ENCODE measurements around the gene LAMC1. TPM values are rescaled to one million over a fixed set of nuclear protein-coding genes. Genes with fewer than 3 reads are reported as not detected.

LAMC1 gene
- total RNA-seq, 1 experiment from 2014 or later, result 95.5 TPM

DNA sequence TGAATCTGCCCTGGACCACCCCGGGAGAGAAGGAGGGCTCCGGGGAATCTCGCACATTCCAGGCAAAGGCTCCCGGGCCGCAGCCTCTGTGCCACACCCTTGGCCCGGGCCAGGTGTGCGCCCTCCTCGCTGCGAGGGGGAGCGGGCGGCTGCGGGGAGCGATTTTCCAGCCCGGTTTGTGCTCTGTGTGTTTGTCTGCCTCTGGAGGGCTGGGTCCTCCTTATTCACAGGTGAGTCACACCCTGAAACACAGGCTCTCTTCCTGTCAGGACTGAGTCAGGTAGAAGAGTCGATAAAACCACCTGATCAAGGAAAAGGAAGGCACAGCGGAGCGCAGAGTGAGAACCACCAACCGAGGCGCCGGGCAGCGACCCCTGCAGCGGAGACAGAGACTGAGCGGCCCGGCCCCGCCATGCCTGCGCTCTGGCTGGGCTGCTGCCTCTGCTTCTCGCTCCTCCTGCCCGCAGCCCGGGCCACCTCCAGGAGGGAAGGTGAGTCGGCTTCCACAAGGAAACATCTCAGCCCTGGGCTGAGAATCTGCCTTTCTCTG is 162.8 kb downstream of the LAMC1 start, which contains the start of gene LAMC2:
TSS of gene LAMC2 (plus strand) at position 324 of the 550 bp plus-strand sequence. CDS start at position 413, 89 bp downstream.
- no peak for DNase-seq (ENCODE audit: low spot score)

DNA sequence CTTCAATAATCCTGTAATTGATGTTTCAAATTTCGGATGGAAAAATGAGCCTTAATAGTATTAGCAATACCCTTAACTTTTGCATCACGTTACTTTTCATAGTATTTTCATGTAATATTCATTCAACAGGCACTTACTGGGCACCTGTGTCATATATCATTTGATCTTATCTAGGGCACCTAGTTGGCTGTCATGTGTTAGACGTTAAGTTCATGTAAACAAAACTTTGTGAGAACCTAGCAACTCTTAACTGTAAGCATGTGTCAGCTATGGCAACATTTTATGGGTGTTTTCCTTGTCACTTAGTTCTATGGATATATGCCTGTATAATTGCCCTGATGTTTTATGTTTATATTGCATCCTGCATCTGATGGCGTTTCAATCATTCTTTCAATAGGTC is 163.6 kb downstream of the LAMC1 start:
- Histone ChIP-seq H3K27ac (ENCODE audit: low read depth, low read length, poor library complexity, severe bottlenecking) (no peak overlapping the region), H3K4me3 (ENCODE audit: low read depth, low read length, poor library complexity, severe bottlenecking) (no peak overlapping the region), H3K36me3 (ENCODE audit: insufficient read depth, low read length, poor library complexity, severe bottlenecking) (no peaks in the 10 kb centered on the region), H3K4me1 (ENCODE audit: insufficient read depth, low read length, poor library complexity, severe bottlenecking) (no peaks in the 10 kb centered on the region), H3K9me3 (ENCODE audit: low read depth, low read length, poor library complexity, severe bottlenecking) (no peaks in the 10 kb centered on the region), H3K27me3 (replicated peaks; ENCODE audit: insufficient read depth, low read depth, low read length, poor library complexity) (no peaks in the 10 kb centered on the region)
- POLR2A ChIA-PET (ENCODE audit: low non-redundant PET), result no interaction called here
- intact Hi-C loops (cut with micrococcal nuclease; ENCODE audit: unreplicated experiment), result no loop called here
- no TSS peak for BruUV-seq (replicated peaks)
- CTCF ChIA-PET, result no interaction called here
- no peak for TF ChIP-seq EZH2 (IDR thresholded peaks at IDR 0.05; ENCODE audit: borderline replicate concordance, low read depth, low read length, poor library complexity, severe bottlenecking)
- TF ChIP-seq, protein P1, sequence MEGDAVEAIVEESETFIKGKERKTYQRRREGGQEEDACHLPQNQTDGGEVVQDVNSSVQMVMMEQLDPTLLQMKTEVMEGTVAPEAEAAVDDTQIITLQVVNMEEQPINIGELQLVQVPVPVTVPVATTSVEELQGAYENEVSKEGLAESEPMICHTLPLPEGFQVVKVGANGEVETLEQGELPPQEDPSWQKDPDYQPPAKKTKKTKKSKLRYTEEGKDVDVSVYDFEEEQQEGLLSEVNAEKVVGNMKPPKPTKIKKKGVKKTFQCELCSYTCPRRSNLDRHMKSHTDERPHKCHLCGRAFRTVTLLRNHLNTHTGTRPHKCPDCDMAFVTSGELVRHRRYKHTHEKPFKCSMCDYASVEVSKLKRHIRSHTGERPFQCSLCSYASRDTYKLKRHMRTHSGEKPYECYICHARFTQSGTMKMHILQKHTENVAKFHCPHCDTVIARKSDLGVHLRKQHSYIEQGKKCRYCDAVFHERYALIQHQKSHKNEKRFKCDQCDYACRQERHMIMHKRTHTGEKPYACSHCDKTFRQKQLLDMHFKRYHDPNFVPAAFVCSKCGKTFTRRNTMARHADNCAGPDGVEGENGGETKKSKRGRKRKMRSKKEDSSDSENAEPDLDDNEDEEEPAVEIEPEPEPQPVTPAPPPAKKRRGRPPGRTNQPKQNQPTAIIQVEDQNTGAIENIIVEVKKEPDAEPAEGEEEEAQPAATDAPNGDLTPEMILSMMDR (conservative IDR thresholded peaks at IDR 0.05; ENCODE audit: low read depth, low read length), result no peak
- DNase-seq (ENCODE audit: low spot score), result no peak

More for the DNA sequence above, 162.8 kb downstream of the LAMC1 start, which contains the start of gene LAMC2:
- no peak for TF ChIP-seq EZH2 (IDR thresholded peaks at IDR 0.05; ENCODE audit: borderline replicate concordance, low read depth, low read length, poor library complexity, severe bottlenecking)
- TF ChIP-seq, protein P1 (conservative IDR thresholded peaks at IDR 0.05; ENCODE audit: low read depth, low read length), result no peak
- no TSS peak for BruUV-seq (replicated peaks)
- ChIA-PET POLR2A (ENCODE audit: low non-redundant PET) (no interaction called here), CTCF (no interaction called here)
- Histone ChIP-seq H3K36me3 (ENCODE audit: insufficient read depth, low read length, poor library complexity, severe bottlenecking) (no peaks in the 10 kb centered on the region), H3K4me3 (ENCODE audit: low read depth, low read length, poor library complexity, severe bottlenecking) (no peak within 1 kb of the TSS), H3K4me1 (ENCODE audit: insufficient read depth, low read length, poor library complexity, severe bottlenecking) (peaks cover 2% of the 10 kb centered on the region), H3K27me3 (replicated peaks; ENCODE audit: insufficient read depth, low read depth, low read length, poor library complexity) (no peaks in the 10 kb centered on the region), H3K27ac (ENCODE audit: low read depth, low read length, poor library complexity, severe bottlenecking) (no peak within 1 kb of the TSS), H3K9me3 (ENCODE audit: low read depth, low read length, poor library complexity, severe bottlenecking) (no peaks in the 10 kb centered on the region)
- intact Hi-C loops (cut with micrococcal nuclease; ENCODE audit: unreplicated experiment), result no loop called here

DNA sequence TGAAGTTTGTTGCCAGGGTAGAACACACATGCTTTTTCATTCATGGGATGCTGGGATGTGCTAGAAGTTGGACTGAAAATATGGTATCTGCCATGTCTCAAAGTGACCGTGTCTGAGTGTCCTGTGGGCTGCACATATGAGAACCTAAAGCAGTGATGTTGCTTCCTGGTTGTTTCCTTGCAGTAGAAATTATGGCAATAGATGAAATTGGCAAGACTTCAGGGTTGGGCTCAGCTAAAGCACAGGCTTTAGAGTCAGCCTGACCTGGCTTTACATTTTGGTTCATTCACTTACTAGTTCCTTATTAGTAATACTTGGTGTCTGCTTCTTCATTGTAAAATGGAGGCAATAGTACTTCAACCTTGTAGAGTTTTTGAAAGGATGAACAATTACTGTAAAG is 165.0 kb downstream of the LAMC1 start:
- DNase-seq (ENCODE audit: low spot score), result no peak
- no peak for TF ChIP-seq EZH2 (IDR thresholded peaks at IDR 0.05; ENCODE audit: borderline replicate concordance, low read depth, low read length, poor library complexity, severe bottlenecking)
- TF ChIP-seq, protein P1 (conservative IDR thresholded peaks at IDR 0.05; ENCODE audit: low read depth, low read length), result no peak
- no TSS peak for BruUV-seq (replicated peaks)
- POLR2A ChIA-PET (ENCODE audit: low non-redundant PET), result no interaction called here
- H3K4me1 ChIP-seq (ENCODE audit: insufficient read depth, low read length, poor library complexity, severe bottlenecking), result no peaks in the 10 kb centered on the region
- H3K27ac ChIP-seq (ENCODE audit: low read depth, low read length, poor library complexity, severe bottlenecking), result no peak overlapping the region
- CTCF ChIA-PET, result no interaction called here
- intact Hi-C loops (cut with micrococcal nuclease; ENCODE audit: unreplicated experiment), result no loop called here
- H3K27me3 ChIP-seq (replicated peaks; ENCODE audit: insufficient read depth, low read depth, low read length, poor library complexity), result no peaks in the 10 kb centered on the region
- no peaks in the 10 kb centered on the region for H3K36me3 ChIP-seq (ENCODE audit: insufficient read depth, low read length, poor library complexity, severe bottlenecking)
- H3K9me3 ChIP-seq (ENCODE audit: low read depth, low read length, poor library complexity, severe bottlenecking), result no peaks in the 10 kb centered on the region
- no peak overlapping the region for H3K4me3 ChIP-seq (ENCODE audit: low read depth, low read length, poor library complexity, severe bottlenecking)

Data from A673 (cell line).